D721Med (cell line): ENCODE data around the gene ZNF438.

ENCODE experiments used
- DNase-seq: peaks from one replicate; pipeline ENCODE4 v3.0.0; 2011; ENCODE audit warnings: low spot score; ENCODE audit not compliant: insufficient read length
- FAIRE-seq: peaks from 2 replicates; lab custom pipeline; 2011; peaks lifted over from hg19 to GRCh38; lab: Jason Lieb, UNC
- TF ChIP-seq, protein P1 (sequence below): IDR thresholded peaks from 2 replicates; pipeline ENCODE4 v1.5.1; 2012; ENCODE audit warnings: mild to moderate bottlenecking, control low read depth; ENCODE audit not compliant: insufficient read depth; ENCODE audit errors: missing control alignments

ZNF438 gene

DNA sequence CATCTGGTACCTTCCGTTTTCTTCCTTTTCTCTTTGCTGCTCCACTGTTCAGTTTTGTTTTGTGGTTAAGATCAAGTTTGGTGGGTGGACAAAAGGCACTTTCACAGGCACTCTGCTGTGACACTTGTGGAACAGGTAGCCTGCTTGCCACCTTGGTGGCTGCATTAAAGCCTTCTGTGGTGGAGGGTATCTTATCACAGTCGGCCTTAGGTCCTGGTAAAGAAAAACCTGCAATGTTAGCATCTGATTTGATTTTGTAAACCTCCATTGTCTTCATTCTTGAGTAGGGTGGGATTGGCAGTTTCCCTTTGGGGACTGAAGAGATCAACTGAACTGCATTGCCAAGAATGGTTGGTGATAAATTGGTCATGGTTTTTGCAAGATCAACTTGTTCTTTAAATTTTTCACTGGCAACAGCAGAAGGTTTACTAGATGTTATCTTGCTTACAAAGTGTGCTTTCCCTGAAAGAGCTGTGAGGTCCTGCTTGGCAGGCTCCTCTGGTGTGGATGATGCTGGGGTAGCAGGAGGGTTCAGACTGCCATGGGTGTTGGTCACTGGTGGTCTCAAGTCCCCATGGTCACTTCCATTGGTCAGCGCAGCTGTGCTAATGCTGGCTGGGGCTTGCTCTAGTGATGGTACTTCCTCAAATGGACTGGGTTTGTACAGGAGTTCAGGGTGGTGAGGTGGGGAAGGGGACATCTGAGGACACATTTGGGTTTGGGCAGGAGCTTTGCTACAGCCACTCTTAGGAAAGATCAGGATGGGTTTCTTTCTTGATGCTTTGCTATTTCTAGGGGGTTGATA lies 182.2 kb downstream of the ZNF438 start:
- FAIRE-seq, result no peak
- TF ChIP-seq, protein P1, sequence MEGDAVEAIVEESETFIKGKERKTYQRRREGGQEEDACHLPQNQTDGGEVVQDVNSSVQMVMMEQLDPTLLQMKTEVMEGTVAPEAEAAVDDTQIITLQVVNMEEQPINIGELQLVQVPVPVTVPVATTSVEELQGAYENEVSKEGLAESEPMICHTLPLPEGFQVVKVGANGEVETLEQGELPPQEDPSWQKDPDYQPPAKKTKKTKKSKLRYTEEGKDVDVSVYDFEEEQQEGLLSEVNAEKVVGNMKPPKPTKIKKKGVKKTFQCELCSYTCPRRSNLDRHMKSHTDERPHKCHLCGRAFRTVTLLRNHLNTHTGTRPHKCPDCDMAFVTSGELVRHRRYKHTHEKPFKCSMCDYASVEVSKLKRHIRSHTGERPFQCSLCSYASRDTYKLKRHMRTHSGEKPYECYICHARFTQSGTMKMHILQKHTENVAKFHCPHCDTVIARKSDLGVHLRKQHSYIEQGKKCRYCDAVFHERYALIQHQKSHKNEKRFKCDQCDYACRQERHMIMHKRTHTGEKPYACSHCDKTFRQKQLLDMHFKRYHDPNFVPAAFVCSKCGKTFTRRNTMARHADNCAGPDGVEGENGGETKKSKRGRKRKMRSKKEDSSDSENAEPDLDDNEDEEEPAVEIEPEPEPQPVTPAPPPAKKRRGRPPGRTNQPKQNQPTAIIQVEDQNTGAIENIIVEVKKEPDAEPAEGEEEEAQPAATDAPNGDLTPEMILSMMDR, result no peak

DNA sequence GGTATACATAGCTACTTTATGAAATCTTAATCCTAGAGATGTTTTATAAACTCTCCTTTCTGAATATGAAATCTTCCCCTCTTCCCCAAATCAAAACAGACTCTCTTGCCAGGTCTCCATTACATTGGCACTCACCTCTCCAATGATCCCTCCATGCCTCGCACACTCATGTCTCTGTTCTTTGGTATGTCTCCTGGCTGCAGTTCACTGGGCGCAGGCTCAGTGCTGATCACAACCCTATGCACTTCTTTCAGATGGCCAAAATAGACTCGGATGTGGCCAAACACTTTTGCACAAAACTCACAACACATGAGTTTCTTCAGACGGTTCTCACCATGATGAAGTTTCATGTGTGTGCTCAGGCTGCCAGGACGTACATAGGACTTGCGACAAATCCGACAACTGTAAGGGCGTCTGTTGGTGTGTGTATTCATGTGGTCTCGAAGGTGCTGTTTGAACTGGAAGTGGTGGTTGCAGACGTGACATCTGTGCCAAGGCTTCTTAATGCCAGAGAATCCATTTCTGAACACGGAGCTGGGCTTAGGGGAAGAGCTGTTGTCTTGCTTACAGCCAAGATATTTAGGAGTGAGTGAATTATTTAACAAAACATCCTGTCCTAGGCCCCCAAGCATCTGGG lies 183.2 kb downstream of the ZNF438 start:
- DNase-seq, result no peak
- no peak for FAIRE-seq
- TF ChIP-seq, protein P1, result no peak

More for the DNA sequence above, 182.2 kb downstream of the ZNF438 start:
- no peak for DNase-seq

DNA sequence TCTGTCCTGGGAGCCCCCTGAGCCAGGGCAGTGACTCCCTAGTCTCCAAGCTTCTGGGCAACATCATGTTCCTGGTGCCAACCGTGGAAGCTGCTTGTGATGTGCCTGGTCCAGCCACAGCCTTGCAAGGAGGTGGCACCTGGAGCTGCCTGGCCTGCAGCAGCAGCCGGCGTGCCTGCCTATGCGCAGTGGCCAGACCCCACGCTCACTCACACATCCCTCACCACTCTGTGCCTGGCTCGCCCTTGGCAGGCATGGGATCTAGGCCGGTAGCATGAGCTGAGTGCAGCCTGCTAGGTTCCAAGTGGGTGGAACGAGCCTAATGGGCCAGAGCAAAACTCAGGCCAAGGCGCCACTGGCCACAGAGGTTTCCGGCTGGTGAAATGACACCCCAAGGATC lies 184.0 kb downstream of the ZNF438 start:
- DNase-seq (no peak), FAIRE-seq (no peak)
- TF ChIP-seq, protein P1, result no peak

DNA sequence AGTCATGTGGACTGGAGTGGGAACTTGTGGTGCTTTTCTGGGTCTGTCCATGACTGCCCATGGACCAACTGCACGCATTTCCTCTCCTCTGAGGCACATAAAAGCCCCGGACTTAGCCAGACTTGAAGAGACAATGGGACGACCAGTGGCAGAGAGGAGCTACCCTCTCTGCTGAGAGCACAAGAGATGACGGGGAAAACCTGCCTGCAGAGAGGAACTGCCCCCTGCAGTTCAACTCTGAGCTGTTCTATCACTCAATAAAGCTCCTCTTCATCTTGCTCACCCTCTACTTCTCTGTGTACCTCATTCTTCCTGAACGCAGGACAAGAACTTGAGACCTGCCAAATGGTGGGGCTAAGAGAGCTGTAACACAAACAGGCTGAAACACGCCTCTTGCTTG lies 184.5 kb downstream of the ZNF438 start:
- no peak for DNase-seq

DNA sequence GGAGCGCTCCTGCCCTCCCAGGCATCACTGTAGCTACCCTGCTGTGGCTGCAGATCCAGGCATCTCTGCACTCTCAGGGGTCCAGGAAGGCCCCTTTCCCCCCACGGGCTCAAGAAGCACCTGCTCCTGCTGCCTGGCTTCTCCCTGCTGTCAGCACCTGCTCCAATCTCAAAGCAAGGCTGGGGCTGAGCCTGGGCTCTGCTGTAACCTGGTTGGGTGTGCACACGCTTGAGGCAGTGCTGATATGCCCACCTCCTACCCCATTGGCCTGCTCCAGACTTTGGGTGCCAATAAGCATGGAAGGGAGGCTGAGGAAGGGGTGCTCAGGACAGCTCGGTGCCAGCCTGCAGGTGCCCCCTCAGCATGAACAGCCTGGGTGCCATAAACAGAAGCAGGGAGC lies 185.0 kb downstream of the ZNF438 start:
- FAIRE-seq (no peak), DNase-seq (no peak)
- TF ChIP-seq, protein P1, result no peak

More for the DNA sequence above, 184.5 kb downstream of the ZNF438 start:
- TF ChIP-seq, protein P1, result no peak
- FAIRE-seq, result no peak

DNA sequence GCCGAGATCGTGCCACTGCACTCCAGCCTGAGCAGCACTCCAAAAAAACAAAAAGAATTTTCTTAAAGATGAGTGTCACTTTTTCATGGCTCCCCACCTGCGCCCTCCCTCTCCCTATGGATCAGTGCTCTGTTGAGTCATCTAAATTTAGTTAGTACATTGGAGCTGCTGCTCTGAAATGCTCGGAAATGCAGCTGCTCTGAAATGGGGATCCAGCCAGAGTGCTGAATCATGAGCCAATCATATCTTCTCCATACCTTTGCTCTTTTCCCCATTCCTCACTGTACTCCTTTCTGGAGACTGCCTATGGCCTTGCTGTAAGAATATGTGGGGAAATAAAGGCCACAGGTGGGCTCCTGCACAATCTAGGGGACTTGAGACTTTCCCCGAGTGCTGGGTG lies 188.8 kb downstream of the ZNF438 start:
- FAIRE-seq (no peak), DNase-seq (no peak)
- TF ChIP-seq, protein P1, result no peak

DNA sequence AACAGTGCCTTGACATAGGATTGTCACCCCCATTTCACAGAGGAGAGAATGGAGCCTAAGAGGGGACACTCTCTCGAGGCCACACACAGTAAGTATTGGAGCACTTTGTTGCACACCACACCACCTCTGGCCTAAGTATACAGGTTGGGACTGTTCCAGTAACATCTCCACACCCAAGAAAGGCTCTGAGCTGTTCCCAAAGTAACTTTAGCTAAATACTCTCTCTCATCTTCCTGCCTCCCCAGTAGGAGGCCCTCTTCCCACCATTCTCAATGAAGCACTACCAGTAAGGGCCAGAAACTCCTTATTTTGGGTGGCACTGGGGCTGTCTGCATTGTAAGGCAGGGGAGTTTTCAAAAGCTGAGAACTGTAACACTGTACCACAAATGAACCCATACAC lies 189.5 kb downstream of the ZNF438 start:
- FAIRE-seq (no peak), DNase-seq (no peak)
- TF ChIP-seq, protein P1, result no peak
